IPS-11a (cell line): ENCODE measurements around the gene SAP25.
"Not testable (repeated sequence)": the region's sequence is repeated elsewhere in the genome, so short reads cannot be mapped to it uniquely, and the experiment has no call there.

Source experiments
- H3K4me3 ChIP-seq: one replicate; pipeline ENCODE4 v1.5.1; 2013; ENCODE audit warnings: low read depth, low read length, control low read depth

The SAP25 gene

DNA sequence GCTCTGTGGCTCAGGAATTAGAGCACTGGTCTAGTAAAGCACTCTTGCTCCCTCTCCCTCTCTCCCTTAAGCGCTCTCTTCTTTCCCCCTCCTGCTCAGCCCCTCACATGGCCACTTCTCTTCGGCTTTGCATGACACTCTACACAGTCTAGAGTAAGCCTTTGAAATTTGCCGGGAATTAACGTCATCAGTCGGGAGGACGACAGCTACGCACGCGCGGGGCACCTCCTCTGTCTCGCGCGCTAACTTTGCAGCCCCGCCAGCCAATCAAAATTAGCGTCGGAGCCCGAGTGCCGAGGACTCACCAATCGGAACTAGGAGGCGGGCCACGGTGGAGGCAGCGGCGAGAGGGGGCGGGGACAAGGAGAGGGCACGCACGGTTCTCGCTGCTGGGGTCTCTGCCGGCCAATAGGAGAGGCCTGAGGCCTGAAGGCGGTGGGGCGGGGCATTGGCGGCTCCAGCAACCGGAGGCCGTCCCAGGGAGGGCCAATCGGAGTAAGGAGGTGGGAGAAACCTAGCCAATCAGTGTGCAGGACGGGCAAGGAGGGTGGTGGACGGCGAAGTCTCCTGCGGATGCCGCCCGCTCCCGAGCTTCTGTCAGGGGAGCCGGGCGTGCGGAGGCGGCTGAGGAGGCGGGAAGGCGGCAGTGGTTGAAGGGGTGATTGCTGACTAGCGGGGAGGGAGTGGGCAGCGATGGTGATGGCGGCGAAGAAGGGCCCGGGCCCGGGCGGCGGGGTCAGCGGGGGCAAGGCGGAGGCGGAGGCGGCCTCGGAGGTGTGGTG lies 34.9 kb downstream of the SAP25 start, which contains the start of gene AGFG2:
AGFG2 (plus strand) TSS at position 550 of the 782 bp plus-strand sequence; CDS start at position 694, 144 bp downstream.
- H3K4me3 ChIP-seq = peak within 1 kb of the TSS; percentile 67

DNA sequence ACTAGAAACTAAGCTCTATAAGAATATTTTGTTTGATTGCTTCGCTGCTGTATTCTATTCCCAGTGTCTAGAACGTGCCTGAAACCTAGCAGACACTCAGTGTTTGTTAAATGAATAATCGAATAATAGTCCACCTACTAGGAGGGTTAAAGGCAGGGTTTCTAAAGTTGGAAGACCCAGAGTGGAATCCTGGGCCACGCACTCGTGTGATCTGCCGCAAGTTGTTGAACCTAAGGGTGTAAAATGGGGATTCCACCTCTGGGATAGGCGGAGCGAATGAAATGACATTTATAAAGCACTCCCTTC lies 35.4 kb downstream of the SAP25 start:
- peak overlapping the region; percentile 48 for H3K4me3 ChIP-seq

DNA sequence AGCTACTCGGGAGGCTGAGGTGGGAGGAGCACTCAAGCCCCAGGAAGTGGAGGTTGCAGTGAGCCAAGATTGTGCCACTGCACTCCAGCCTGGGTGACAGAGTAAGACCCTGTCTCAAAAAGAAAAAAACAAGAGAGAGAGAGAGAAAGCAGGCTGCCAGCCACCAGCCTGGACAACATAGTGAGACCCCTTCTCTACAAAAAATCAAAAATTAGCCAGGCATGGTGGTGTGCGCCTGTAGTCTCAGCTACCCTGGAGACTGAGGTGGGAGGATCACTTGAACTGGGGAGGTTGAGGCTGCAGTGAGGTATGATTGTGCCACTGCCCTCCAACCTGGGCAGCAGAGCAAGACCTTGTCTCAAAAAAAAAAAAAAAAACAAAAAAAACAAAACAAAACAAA lies 37.0 kb downstream of the SAP25 start:
- H3K4me3 ChIP-seq = not testable (repeated sequence)

- H3K4me3 ChIP-seq = not testable (repeated sequence)
Measured at GRCh38 chr7:100535982-100536381, 37.7 kb downstream of the SAP25 start.

DNA sequence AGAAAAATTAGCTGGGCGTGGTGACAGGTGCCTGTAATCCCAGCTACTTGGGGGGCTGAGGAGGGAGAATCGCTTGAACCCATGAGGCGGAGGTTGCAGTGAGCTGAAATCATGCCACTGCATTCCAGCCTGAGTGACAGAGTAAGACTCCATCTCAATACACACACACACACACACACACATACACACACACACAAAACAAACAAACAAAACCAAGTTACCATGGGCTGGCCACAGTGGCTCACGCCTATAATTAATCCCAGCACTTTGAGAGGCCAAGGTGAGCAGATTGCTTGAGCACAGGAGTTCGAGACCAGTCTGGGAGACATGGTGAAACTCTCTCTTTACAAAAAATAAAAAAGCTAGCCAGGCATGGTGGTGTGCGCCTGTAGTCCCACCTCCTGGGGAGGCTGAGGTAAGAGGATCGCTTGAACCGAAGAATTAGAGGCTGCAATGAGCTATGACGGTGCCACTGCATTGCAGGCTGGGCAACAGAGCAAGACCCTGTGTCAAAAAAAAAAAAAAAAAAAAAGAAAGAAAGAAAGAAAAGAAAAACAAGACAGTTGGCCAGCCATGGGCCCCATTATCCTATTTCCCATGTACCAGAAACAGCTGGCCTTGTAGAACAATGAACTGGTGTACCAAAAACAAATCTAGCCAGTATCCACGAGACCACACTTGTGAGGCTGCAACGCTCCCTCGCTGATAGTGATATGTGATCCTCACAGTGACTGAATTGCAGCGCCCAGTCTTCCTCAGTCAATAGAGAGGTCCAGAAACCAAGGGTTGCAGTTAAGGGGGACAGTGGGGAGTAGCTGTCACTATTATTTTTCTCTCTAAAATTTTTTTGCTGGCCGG lies 41.3 kb downstream of the SAP25 start:
- no peak overlapping the region for H3K4me3 ChIP-seq

- not testable (repeated sequence) for H3K4me3 ChIP-seq
Measured at GRCh38 chr7:100528108-100528866, 45.4 kb downstream of the SAP25 start.

GRCh38 chr7:100523192-100523591 lies 50.5 kb downstream of the SAP25 start:
- not testable (repeated sequence) for H3K4me3 ChIP-seq
